Kidney epithelial cell (primary cell): Measurements from ENCODE around the gene ZNF407. TPM values are rescaled to one million over a fixed set of nuclear protein-coding genes. Genes with fewer than 3 reads are reported as not detected.

Experiments used
- DNase-seq: peaks from one replicate; pipeline ENCODE4 v3.0.0-alpha.2; 2010; ENCODE audit warnings: low read depth
- H3K27me3 ChIP-seq: 2 replicates; pipeline ENCODE4 v1.6.0; 2011; ENCODE audit warnings: low read length; ENCODE audit not compliant: control insufficient read depth, insufficient read depth
- H3K36me3 ChIP-seq: 2 replicates; pipeline ENCODE4 v1.5.1; 2011; ENCODE audit warnings: low read length; ENCODE audit not compliant: control insufficient read depth, insufficient read depth
- H3K4me3 ChIP-seq: 2 replicates; pipeline ENCODE4 v1.5.1; 2011; ENCODE audit warnings: low read depth, mild to moderate bottlenecking, control low read depth, low read length
- total RNA-seq: library from RNA; depleted of rRNA; stranded (reverse); fragments of >200 nt; gene quantifications from 2 replicates; pipeline ENCODE4 v1.2.3, GENCODE V29; 2015
- TF ChIP-seq, protein P1 (sequence below): IDR thresholded peaks from 2 replicates; pipeline ENCODE4 v1.5.1; 2011; ENCODE audit warnings: mild to moderate bottlenecking, moderate library complexity, low read length, control low read depth, inconsistent platforms; ENCODE audit not compliant: insufficient read depth, poor library complexity, severe bottlenecking

ZNF407 gene
- total RNA-seq, 1 donor from 2014 or later, result 8.2 TPM

DNA sequence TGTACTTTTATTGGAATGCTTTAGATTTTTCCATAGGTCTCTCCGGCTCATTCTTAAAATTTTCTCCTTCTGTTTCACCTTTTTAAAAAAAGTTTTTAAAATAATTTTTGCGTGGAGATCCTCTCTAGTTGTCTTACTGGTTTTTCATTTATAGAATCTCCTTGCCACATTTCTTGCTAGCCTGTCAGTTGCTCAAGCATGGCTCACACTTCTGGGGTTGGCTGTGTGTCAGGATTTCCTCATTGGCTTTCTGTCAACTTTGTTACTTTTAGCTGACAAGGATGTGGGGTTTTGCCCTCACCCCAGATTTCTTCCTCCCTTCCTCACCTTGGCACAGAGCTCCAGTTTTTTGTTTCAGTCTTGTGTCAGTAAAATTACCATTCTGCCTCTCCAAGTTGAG is 124.6 kb downstream of the ZNF407 start:
- TF ChIP-seq, protein P1, sequence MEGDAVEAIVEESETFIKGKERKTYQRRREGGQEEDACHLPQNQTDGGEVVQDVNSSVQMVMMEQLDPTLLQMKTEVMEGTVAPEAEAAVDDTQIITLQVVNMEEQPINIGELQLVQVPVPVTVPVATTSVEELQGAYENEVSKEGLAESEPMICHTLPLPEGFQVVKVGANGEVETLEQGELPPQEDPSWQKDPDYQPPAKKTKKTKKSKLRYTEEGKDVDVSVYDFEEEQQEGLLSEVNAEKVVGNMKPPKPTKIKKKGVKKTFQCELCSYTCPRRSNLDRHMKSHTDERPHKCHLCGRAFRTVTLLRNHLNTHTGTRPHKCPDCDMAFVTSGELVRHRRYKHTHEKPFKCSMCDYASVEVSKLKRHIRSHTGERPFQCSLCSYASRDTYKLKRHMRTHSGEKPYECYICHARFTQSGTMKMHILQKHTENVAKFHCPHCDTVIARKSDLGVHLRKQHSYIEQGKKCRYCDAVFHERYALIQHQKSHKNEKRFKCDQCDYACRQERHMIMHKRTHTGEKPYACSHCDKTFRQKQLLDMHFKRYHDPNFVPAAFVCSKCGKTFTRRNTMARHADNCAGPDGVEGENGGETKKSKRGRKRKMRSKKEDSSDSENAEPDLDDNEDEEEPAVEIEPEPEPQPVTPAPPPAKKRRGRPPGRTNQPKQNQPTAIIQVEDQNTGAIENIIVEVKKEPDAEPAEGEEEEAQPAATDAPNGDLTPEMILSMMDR, result no peak
- H3K36me3 ChIP-seq, result no peaks in the 10 kb centered on the region
- H3K27me3 ChIP-seq, result no peaks in the 10 kb centered on the region
- no peak overlapping the region for H3K4me3 ChIP-seq
- DNase-seq, result no peak

DNA sequence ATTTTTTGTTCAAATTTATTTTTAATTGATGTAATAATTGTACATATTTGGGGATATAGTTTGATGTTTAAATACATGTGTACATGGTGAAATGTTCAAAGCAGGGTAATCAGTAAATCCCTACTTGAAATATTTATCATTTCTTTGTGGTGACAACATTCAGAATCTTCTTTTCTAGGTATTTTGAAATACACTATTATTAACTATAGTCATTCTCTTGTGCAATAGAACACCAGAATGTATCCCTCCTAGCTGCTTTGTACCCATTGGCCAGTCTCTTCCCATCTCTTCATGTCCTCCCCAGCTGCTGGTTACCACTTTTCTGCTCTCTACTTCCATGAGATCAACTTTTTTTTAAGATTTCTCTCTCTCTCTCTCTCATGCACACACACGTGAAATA is 126.5 kb downstream of the ZNF407 start:
- DNase-seq, result no peak
- H3K27me3 ChIP-seq, result no peaks in the 10 kb centered on the region
- no peak overlapping the region for H3K4me3 ChIP-seq
- TF ChIP-seq, protein P1, result no peak
- H3K36me3 ChIP-seq, result no peaks in the 10 kb centered on the region

DNA sequence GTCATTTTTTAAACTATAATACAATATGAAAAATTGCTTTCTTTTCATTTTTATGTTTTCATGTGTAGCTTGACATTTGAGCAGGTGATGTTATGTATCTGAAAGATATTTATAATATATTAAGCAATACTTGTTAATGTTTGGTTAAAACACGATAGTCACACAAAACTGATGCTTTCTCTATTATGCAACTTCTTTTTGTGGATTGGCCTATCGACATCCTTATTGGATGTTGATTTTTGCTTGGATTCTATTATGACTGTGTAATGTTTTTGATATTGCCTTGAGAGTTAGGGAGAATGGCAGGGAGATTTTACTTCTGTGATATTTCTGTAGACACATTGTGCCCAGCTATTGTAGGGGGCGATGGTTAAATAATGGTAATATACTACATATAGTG is 128.0 kb downstream of the ZNF407 start:
- TF ChIP-seq, protein P1, result no peak
- Histone ChIP-seq H3K36me3 (no peaks in the 10 kb centered on the region), H3K4me3 (no peak overlapping the region), H3K27me3 (no peaks in the 10 kb centered on the region)
- no peak for DNase-seq

DNA sequence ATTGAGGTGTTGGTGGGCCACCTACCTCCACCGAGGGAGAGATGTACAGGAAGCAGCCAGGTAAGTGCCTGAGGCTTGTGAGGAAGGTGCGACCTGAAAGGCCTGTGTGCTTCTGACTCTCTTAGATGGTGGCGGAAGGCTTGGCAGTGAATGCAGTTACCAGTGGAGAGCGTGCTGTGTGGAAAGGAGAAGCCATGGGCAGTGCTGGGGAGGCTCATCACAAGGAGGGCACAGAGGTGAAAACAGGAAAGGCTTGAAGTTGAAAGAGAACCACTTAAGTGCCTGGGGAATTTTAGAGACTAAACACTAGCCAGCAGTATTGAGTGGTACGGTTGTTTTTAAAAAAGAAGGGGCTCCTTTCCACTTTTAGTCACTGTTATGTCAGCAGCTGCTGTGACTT is 130.9 kb downstream of the ZNF407 start:
- H3K36me3 ChIP-seq, result no peaks in the 10 kb centered on the region
- no peak for DNase-seq
- TF ChIP-seq, protein P1, result no peak

DNA sequence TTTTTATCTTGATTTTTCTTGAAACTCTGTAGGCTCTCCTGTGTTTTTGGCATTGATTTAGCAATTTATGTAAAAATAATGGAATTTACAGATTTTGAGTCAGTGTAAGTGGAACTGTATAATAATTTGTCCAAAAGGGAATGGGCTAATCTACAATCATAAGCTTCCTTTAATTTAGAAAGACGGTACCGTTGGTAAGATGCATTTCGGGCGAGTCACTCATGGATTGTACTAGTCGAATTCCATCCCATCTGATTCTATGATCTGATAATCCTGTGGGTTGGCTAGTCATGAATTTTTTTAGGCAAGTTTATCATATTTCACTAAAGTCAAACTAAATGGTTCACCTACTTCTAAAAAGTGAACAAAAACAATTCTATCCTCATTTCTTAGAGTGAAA is 133.4 kb downstream of the ZNF407 start:
- Histone ChIP-seq H3K4me3 (no peak overlapping the region), H3K36me3 (no peaks in the 10 kb centered on the region), H3K27me3 (no peaks in the 10 kb centered on the region)
- DNase-seq, result no peak
- TF ChIP-seq, protein P1, result no peak

More for the DNA sequence above, 130.9 kb downstream of the ZNF407 start:
- Histone ChIP-seq H3K27me3 (no peaks in the 10 kb centered on the region), H3K4me3 (no peak overlapping the region)

DNA sequence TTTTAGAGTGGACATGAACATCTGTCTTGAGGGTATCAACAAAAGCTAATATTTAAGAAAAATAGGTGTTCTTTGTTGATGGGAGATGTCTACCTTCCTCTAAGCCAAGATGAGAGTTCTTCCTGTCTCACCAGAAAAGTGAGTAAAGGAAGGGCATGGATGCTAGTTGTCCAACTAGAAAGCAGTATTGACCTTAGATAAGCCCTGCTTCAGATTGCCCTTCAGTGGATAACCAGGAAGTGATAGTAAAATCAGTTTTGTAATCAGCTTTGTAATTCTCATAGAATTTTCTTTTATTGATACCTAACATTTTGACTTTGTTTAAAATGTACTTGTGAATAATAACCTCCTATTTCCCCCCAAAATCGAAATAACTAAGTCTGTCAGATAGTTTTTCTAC is 134.7 kb downstream of the ZNF407 start:
- TF ChIP-seq, protein P1, result no peak
- H3K4me3 ChIP-seq, result no peak overlapping the region
- no peaks in the 10 kb centered on the region for H3K36me3 ChIP-seq
- DNase-seq, result no peak
- no peaks in the 10 kb centered on the region for H3K27me3 ChIP-seq
